ENCODE data around the gene LILRB4. TPM values are rescaled to one million over a fixed set of nuclear protein-coding genes. Genes with fewer than 3 reads are reported as not detected.

LILRB4 gene
- total RNA-seq, 1 experiment from 2014 or later: not detected

GRCh38 chr19:54674021-54674617 is 11.3 kb downstream of the LILRB4 start:
- no peaks in the 10 kb centered on the region for H3K27me3 Mint-ChIP-seq (ENCODE audit: low read depth)
- H3K23ac ChIP-seq (ENCODE audit: insufficient read length, low read depth, low read length): no peak overlapping the region
- no peaks in the 10 kb centered on the region for H3K79me2 ChIP-seq (ENCODE audit: insufficient read depth, low read length)
- no peak overlapping the region for H2BK20ac ChIP-seq (ENCODE audit: low read depth, low read length, poor library complexity, severe bottlenecking)
- H3K9ac ChIP-seq (ENCODE audit: extremely low read depth, insufficient read length, low read length): no peak overlapping the region
- H3K36me3 Mint-ChIP-seq (ENCODE audit: insufficient read depth in 1 of 3, low read depth in 3 of 3): peaks cover 2 to 14% (median 13%) of the 10 kb centered on the region in 3 experiments; a peak in 5 of 7 replicates
- H3K9me3 Mint-ChIP-seq: peaks cover 76 to 86% of the 10 kb centered on the region in 2 experiments
- H3K27ac Mint-ChIP-seq: no peak overlapping the region
- H3K56ac ChIP-seq (ENCODE audit: insufficient read length, low read depth, low read length): no peak overlapping the region
- H3K27me3 ChIP-seq (ENCODE audit: insufficient read depth, low read length): no peaks in the 10 kb centered on the region
- no peak overlapping the region for H3K4ac ChIP-seq (ENCODE audit: low read depth, low read length)
- no peak overlapping the region for H2BK5ac ChIP-seq (ENCODE audit: insufficient read length, low read length)
- no peak overlapping the region for H3K18ac ChIP-seq (ENCODE audit: insufficient read length, low read depth, low read length)
- no peaks in the 10 kb centered on the region for H3K79me1 ChIP-seq (ENCODE audit: insufficient read depth, low read depth, low read length, poor library complexity, severe bottlenecking)
- DNase-seq: no peak
- H4K91ac ChIP-seq (ENCODE audit: insufficient read length, low read depth, low read length): no peak overlapping the region
- peaks cover 50% of the 10 kb centered on the region for H3K9me3 ChIP-seq (ENCODE audit: control insufficient read depth, low read depth, low read length)
- no peak overlapping the region for H3K4me3 Mint-ChIP-seq
- no peaks in the 10 kb centered on the region for H4K20me1 ChIP-seq (ENCODE audit: control insufficient read depth, insufficient read depth, insufficient read length)
- no peak overlapping the region for H4K5ac ChIP-seq (ENCODE audit: insufficient read length, low read depth, low read length)
- H3K4me1 Mint-ChIP-seq: no peaks in the 10 kb centered on the region
- H2AK5ac ChIP-seq (ENCODE audit: insufficient read length, low read length): no peak overlapping the region
- H3K23me2 ChIP-seq (ENCODE audit: insufficient read length, low read depth, low read length, poor library complexity, severe bottlenecking): no peaks in the 10 kb centered on the region
- no peak overlapping the region for H2BK12ac ChIP-seq (ENCODE audit: insufficient read length, low read depth, low read length)
- no peak overlapping the region for H3K14ac ChIP-seq (ENCODE audit: insufficient read depth, low read length)
- H3K27ac ChIP-seq (ENCODE audit: insufficient read length, low read depth, low read length): no peak overlapping the region
- no peaks in the 10 kb centered on the region for H3K4me1 ChIP-seq (ENCODE audit: insufficient read depth, low read length)
- no peak overlapping the region for H2BK120ac ChIP-seq (ENCODE audit: low read depth, low read length, poor library complexity, severe bottlenecking)
- H2AFZ ChIP-seq (ENCODE audit: low read length): no peak overlapping the region
- TF ChIP-seq CTCF (conservative IDR thresholded peaks at IDR 0.05): peak; percentile 70
- H4K8ac ChIP-seq (replicated peaks; ENCODE audit: insufficient read length, low read depth, low read length): no peak overlapping the region
- WGBS (ENCODE audit: extremely low coverage, insufficient read length, low lambda C conversion rate): no CpG with 5 or more reads among the region's 2 CpGs
- H3T11ph ChIP-seq (ENCODE audit: low read length): no peak overlapping the region
- no peak overlapping the region for H3K4me2 ChIP-seq (ENCODE audit: insufficient read depth, insufficient read length, low read length)
- H2BK15ac ChIP-seq (ENCODE audit: low read depth, low read length): no peak overlapping the region

Measured in H9 (cell line).